NCI-H226 (cell line): ENCODE data around the gene USP25.
A peak's percentile ranks its signal among the peaks of the same experiment; 100 is the strongest.
"Not testable (repeated sequence)": the region's sequence is repeated elsewhere in the genome, so short reads cannot be mapped to it uniquely, and the experiment has no call there.

Source experiments
- DNase-seq: peaks from one replicate; pipeline ENCODE4 v3.0.0-alpha.2; 2015

Gene USP25

GRCh38 chr21:15732290-15732995 is 2.7 kb downstream of the USP25 start:
- peak; percentile 44 for DNase-seq

- DNase-seq: no peak
Observed at GRCh38 chr21:15732996-15733329, 3.2 kb downstream of the USP25 start.

GRCh38 chr21:15735409-15735808 is 5.6 kb downstream of the USP25 start:
- no peak for DNase-seq

- DNase-seq: not testable (repeated sequence)
Observed at GRCh38 chr21:15735931-15736330, 6.1 kb downstream of the USP25 start.

- DNase-seq: not testable (repeated sequence)
Observed at GRCh38 chr21:15738779-15739178, 9.0 kb downstream of the USP25 start.

GRCh38 chr21:15740383-15740782 is 10.6 kb downstream of the USP25 start:
- DNase-seq: no peak

- peak; percentile 65 for DNase-seq
Observed at GRCh38 chr21:15741510-15741909, 11.7 kb downstream of the USP25 start.

- peak; percentile 55 for DNase-seq
Observed at GRCh38 chr21:15742052-15742670, 12.4 kb downstream of the USP25 start.

GRCh38 chr21:15742694-15743093 is 12.9 kb downstream of the USP25 start:
- no peak for DNase-seq

GRCh38 chr21:15743593-15743992 is 13.8 kb downstream of the USP25 start:
- no peak for DNase-seq

GRCh38 chr21:15744926-15745325 is 15.1 kb downstream of the USP25 start:
- no peak for DNase-seq

- DNase-seq: no peak
Observed at GRCh38 chr21:15748586-15748985, 18.8 kb downstream of the USP25 start.

- DNase-seq: no peak
Observed at GRCh38 chr21:15749082-15749860, 19.5 kb downstream of the USP25 start.

GRCh38 chr21:15749861-15750159 is 20.0 kb downstream of the USP25 start:
- DNase-seq: peak; percentile 18

- DNase-seq: no peak
Observed at GRCh38 chr21:15751037-15751436, 21.3 kb downstream of the USP25 start.

GRCh38 chr21:15751546-15751945 is 21.8 kb downstream of the USP25 start:
- no peak for DNase-seq

- peak; percentile 21 for DNase-seq
Observed at GRCh38 chr21:15752763-15753407, 23.1 kb downstream of the USP25 start.

- no peak for DNase-seq
Observed at GRCh38 chr21:15753741-15754140, 24.0 kb downstream of the USP25 start.

GRCh38 chr21:15754640-15755039 is 24.9 kb downstream of the USP25 start:
- DNase-seq: peak; percentile 58

- DNase-seq: no peak
Observed at GRCh38 chr21:15755125-15755524, 25.3 kb downstream of the USP25 start.

- no peak for DNase-seq
Observed at GRCh38 chr21:15759469-15759868, 29.7 kb downstream of the USP25 start.

GRCh38 chr21:15761507-15762100 is 31.8 kb downstream of the USP25 start:
- no peak for DNase-seq

- no peak for DNase-seq
Observed at GRCh38 chr21:15763359-15763758, 33.6 kb downstream of the USP25 start.
